Spleen (tissue), 7 donors: ENCODE measurements around the gene SDF2L1.

Experiments
- CTCF ChIP-seq, 11 experiments: fragments of 200-600 bp in 7 of 11; fragments of 450-650 bp in 4 of 11; sonication (generic) in 4 of 11; IDR thresholded peaks in 8 of 11; conservative IDR thresholded peaks in 3 of 11; 1 replicate in 7 of 11; 2 replicates in 4 of 11; pipeline versions ENCODE4 v1.4.0 to v1.8.0; 2016 to 2021; ENCODE audit warnings: antibody characterized with exemption in 11 of 11, inconsistent platforms in 4 of 11, mild to moderate bottlenecking in 1 of 11
- POLR2A ChIP-seq, 3 donors: fragments of 450-650 bp; IDR thresholded peaks; one replicate each; pipeline ENCODE4 v1.5.1; 2017; ENCODE audit warnings: antibody characterized with exemption in 3 of 3, mild to moderate bottlenecking in 1 of 3
- POLR2AphosphoS5 ChIP-seq, 3 donors: sonication (generic); formaldehyde crosslinking; IDR thresholded peaks; one replicate each; pipeline ENCODE4 v1.5.1; 2017; ENCODE audit warnings: antibody characterized with exemption in 3 of 3
- donor health status: DM: no; HTN: no; CAD: no; lungs with moderate emphysema.
- donor health status: DM: no; HTN: no; CAD: no.
- donor health status: DM: no; HTN: no; CAD: no.

GRCh38 chr22:21626073-21626734 is 15.9 kb upstream of the SDF2L1 start:
- TF ChIP-seq POLR2A (IDR thresholded peaks at IDR 0.05) (no peak), POLR2AphosphoS5 (IDR thresholded peaks at IDR 0.05) (no peak), CTCF (IDR thresholded peaks at IDR 0.05 in 8 of 11, conservative IDR thresholded peaks at IDR 0.05 in 3 of 11) (no peak)
